ENCODE results near the gene NSD1. TPM values are rescaled to one million over a fixed set of nuclear protein-coding genes. Genes with fewer than 3 reads are reported as not detected.
A peak's percentile ranks its signal among the peaks of the same experiment; 100 is the strongest.
"Not testable (repeated sequence)": the region's sequence is repeated elsewhere in the genome, so short reads cannot be mapped to it uniquely, and the experiment has no call there.

NSD1 gene
- total and polyA plus RNA-seq, 2 donors, result 14.7 to 85.7 TPM

GRCh38 chr5:177306103-177306640 lies 172.6 kb downstream of the NSD1 start:
- not testable (repeated sequence) for H3K4me3 ChIP-seq (ENCODE audit: low read depth, low read length); H3K27ac ChIP-seq (ENCODE audit: low read depth); DNase-seq (ENCODE audit: extremely low spot score); H3K4me1 ChIP-seq (ENCODE audit: insufficient read depth); H3K36me3 ChIP-seq (ENCODE audit: insufficient read depth)
- WGBS, result 87% methylated on average over 11 of the region's 11 CpGs

GRCh38 chr5:177306674-177307543 lies 173.3 kb downstream of the NSD1 start:
- H3K36me3 ChIP-seq (ENCODE audit: insufficient read depth), result no peaks in the 10 kb centered on the region
- H3K4me1 ChIP-seq (ENCODE audit: insufficient read depth), result peaks cover 2% of the 10 kb centered on the region
- DNase-seq (ENCODE audit: extremely low spot score), result no peak
- no peak overlapping the region for H3K4me3 ChIP-seq (ENCODE audit: low read depth, low read length)
- no peak overlapping the region for H3K27ac ChIP-seq (ENCODE audit: low read depth)
- 79% methylated on average over 15 of the region's 15 CpGs for WGBS

GRCh38 chr5:177307544-177308363 lies 174.2 kb downstream of the NSD1 start:
- no peak for DNase-seq (ENCODE audit: extremely low spot score)
- no peak overlapping the region for H3K4me3 ChIP-seq (ENCODE audit: low read depth, low read length)
- H3K4me1 ChIP-seq (ENCODE audit: insufficient read depth), result no peaks in the 10 kb centered on the region
- H3K36me3 ChIP-seq (ENCODE audit: insufficient read depth), result no peaks in the 10 kb centered on the region
- H3K27ac ChIP-seq (ENCODE audit: low read depth), result no peak overlapping the region
- WGBS, result 84% methylated on average over 43 of the region's 43 CpGs

- Histone ChIP-seq H3K36me3 (ENCODE audit: insufficient read depth) (no peaks in the 10 kb centered on the region), H3K4me1 (ENCODE audit: insufficient read depth) (no peaks in the 10 kb centered on the region), H3K27ac (ENCODE audit: low read depth) (no peak overlapping the region), H3K4me3 (ENCODE audit: low read depth, low read length) (no peak overlapping the region)
- no peak for DNase-seq (ENCODE audit: extremely low spot score)
- WGBS, result 88% methylated on average over 11 of the region's 11 CpGs
Measured at GRCh38 chr5:177308740-177309139, 175.2 kb downstream of the NSD1 start.

GRCh38 chr5:177309351-177310191 lies 176.0 kb downstream of the NSD1 start:
- no peak for DNase-seq (ENCODE audit: extremely low spot score)
- Histone ChIP-seq H3K36me3 (ENCODE audit: insufficient read depth) (no peaks in the 10 kb centered on the region), H3K27ac (ENCODE audit: low read depth) (no peak overlapping the region), H3K4me1 (ENCODE audit: insufficient read depth) (no peaks in the 10 kb centered on the region), H3K4me3 (ENCODE audit: low read depth, low read length) (no peak overlapping the region)
- 64% methylated on average over 10 of the region's 10 CpGs for WGBS

- 90% methylated on average over 13 of the region's 13 CpGs for WGBS
- no peaks in the 10 kb centered on the region for H3K36me3 ChIP-seq (ENCODE audit: insufficient read depth)
- H3K4me3 ChIP-seq (ENCODE audit: low read depth, low read length), result no peak overlapping the region
- no peak overlapping the region for H3K27ac ChIP-seq (ENCODE audit: low read depth)
- H3K4me1 ChIP-seq (ENCODE audit: insufficient read depth), result no peaks in the 10 kb centered on the region
- no peak for DNase-seq (ENCODE audit: extremely low spot score)
Measured at GRCh38 chr5:177310332-177310731, 176.8 kb downstream of the NSD1 start.

- Histone ChIP-seq H3K27ac (ENCODE audit: low read depth) (no peak overlapping the region), H3K4me3 (ENCODE audit: low read depth, low read length) (no peak overlapping the region), H3K36me3 (ENCODE audit: insufficient read depth) (no peaks in the 10 kb centered on the region), H3K4me1 (ENCODE audit: insufficient read depth) (no peaks in the 10 kb centered on the region)
- WGBS, result 14% methylated on average over 20 of the region's 20 CpGs
- DNase-seq (ENCODE audit: extremely low spot score), result no peak
Measured at GRCh38 chr5:177310757-177311391, 177.3 kb downstream of the NSD1 start.

GRCh38 chr5:177311392-177311722 lies 177.8 kb downstream of the NSD1 start:
- Histone ChIP-seq H3K27ac (ENCODE audit: low read depth) (no peak overlapping the region), H3K4me1 (ENCODE audit: insufficient read depth) (no peaks in the 10 kb centered on the region), H3K36me3 (ENCODE audit: insufficient read depth) (no peaks in the 10 kb centered on the region), H3K4me3 (ENCODE audit: low read depth, low read length) (peak overlapping the region; percentile 38)
- 1% methylated on average over 23 of the region's 23 CpGs for WGBS
- DNase-seq (ENCODE audit: extremely low spot score), result no peak

- under 1% methylated on average over 78 of the region's 78 CpGs for WGBS
Measured at GRCh38 chr5:177311723-177312648, 178.4 kb downstream of the NSD1 start, which contains the start of gene MXD3. Gene MXD3 (minus strand): TSS chr5:177311898. CDS start chr5:177311830, 68 bp downstream.

GRCh38 chr5:177312649-177313181 lies 179.1 kb downstream of the NSD1 start:
- no peak for DNase-seq (ENCODE audit: extremely low spot score)
- H3K4me1 ChIP-seq (ENCODE audit: insufficient read depth), result no peaks in the 10 kb centered on the region
- WGBS, result 5% methylated on average over 19 of the region's 19 CpGs
- H3K27ac ChIP-seq (ENCODE audit: low read depth), result no peak overlapping the region
- no peaks in the 10 kb centered on the region for H3K36me3 ChIP-seq (ENCODE audit: insufficient read depth)
- H3K4me3 ChIP-seq (ENCODE audit: low read depth, low read length), result no peak overlapping the region

More at GRCh38 chr5:177311723-177312648, 178.4 kb downstream of the NSD1 start, which contains the start of gene MXD3:
- Histone ChIP-seq H3K4me3 (ENCODE audit: low read depth, low read length) (peak within 1 kb of the TSS; percentile 38), H3K27ac (ENCODE audit: low read depth) (no peak within 1 kb of the TSS), H3K36me3 (ENCODE audit: insufficient read depth) (no peaks in the 10 kb centered on the region), H3K4me1 (ENCODE audit: insufficient read depth) (no peaks in the 10 kb centered on the region)
- DNase-seq (ENCODE audit: extremely low spot score), result peak; percentile 91

GRCh38 chr5:177313561-177314259 lies 180.1 kb downstream of the NSD1 start:
- DNase-seq (ENCODE audit: extremely low spot score), result no peak

More at GRCh38 chr5:177313561-177314259, 180.1 kb downstream of the NSD1 start:
- 89% methylated on average over 15 of the region's 15 CpGs for WGBS
- Histone ChIP-seq H3K4me1 (ENCODE audit: insufficient read depth) (no peaks in the 10 kb centered on the region), H3K27ac (ENCODE audit: low read depth) (no peak overlapping the region), H3K4me3 (ENCODE audit: low read depth, low read length) (no peak overlapping the region), H3K36me3 (ENCODE audit: insufficient read depth) (no peaks in the 10 kb centered on the region)

All from urinary bladder (tissue), 4 donors.